ENCODE data around the gene BLNK. TPM values are rescaled to one million over a fixed set of nuclear protein-coding genes. Genes with fewer than 3 reads are reported as not detected.

BLNK gene
- total RNA-seq, 1 experiment from 2014 or later, result not detected

DNA sequence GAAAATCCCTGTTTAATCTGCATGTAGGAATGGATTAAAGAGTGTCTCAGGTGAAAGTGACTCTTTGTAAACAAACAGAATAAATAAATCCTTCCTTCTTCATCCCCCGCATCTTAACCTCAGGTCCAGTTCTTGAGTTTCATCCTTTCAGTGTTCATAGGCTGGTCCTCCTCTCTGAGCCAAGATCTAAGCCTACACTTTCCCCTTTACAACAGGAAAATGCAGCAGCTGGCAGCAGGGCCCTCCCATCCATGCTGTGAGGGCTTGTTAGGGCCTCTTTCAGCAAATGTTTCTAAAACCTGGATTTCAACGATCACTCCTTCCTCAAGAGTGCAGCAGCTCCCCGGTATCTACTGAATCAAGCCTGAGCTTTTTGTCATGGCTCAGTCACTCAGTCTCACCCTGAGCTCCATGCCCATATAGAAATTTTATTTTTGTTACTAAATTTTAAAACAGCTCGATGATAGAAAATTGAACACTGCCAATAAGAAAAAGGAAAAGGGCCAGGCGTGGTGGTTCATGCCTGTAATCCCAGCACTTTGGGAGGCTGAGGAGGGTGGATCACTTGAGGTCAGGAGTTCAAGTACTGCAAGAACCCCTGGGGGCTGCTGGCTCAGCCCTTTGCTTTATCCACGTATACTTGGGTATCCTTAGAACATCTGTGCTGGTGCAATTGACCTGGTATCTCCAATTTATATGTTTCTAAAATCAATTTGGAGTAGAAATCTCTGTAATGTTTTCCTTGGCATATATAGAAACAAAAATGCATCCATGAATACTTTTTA, 15.6 kb downstream of the BLNK start:
- Histone ChIP-seq H3K4me3 (ENCODE audit: low read depth, low read length, poor library complexity, severe bottlenecking) (no peak overlapping the region), H3K27me3 (replicated peaks; ENCODE audit: insufficient read depth, low read depth, low read length, poor library complexity) (no peaks in the 10 kb centered on the region), H3K27ac (ENCODE audit: low read depth, low read length, poor library complexity, severe bottlenecking) (no peak overlapping the region), H3K4me1 (ENCODE audit: insufficient read depth, low read length, poor library complexity, severe bottlenecking) (no peaks in the 10 kb centered on the region), H3K36me3 (ENCODE audit: insufficient read depth, low read length, poor library complexity, severe bottlenecking) (no peaks in the 10 kb centered on the region), H3K9me3 (ENCODE audit: low read depth, low read length, poor library complexity, severe bottlenecking) (no peaks in the 10 kb centered on the region)
- intact Hi-C loops (cut with micrococcal nuclease; ENCODE audit: unreplicated experiment), result no loop called here
- DNase-seq (ENCODE audit: low spot score), result no peak
- ChIA-PET CTCF (no interaction called here), POLR2A (ENCODE audit: low non-redundant PET) (no interaction called here)
- no TSS peak for BruUV-seq (replicated peaks)
- TF ChIP-seq, protein P1, sequence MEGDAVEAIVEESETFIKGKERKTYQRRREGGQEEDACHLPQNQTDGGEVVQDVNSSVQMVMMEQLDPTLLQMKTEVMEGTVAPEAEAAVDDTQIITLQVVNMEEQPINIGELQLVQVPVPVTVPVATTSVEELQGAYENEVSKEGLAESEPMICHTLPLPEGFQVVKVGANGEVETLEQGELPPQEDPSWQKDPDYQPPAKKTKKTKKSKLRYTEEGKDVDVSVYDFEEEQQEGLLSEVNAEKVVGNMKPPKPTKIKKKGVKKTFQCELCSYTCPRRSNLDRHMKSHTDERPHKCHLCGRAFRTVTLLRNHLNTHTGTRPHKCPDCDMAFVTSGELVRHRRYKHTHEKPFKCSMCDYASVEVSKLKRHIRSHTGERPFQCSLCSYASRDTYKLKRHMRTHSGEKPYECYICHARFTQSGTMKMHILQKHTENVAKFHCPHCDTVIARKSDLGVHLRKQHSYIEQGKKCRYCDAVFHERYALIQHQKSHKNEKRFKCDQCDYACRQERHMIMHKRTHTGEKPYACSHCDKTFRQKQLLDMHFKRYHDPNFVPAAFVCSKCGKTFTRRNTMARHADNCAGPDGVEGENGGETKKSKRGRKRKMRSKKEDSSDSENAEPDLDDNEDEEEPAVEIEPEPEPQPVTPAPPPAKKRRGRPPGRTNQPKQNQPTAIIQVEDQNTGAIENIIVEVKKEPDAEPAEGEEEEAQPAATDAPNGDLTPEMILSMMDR (conservative IDR thresholded peaks at IDR 0.05; ENCODE audit: low read depth, low read length), result no peak

DNA sequence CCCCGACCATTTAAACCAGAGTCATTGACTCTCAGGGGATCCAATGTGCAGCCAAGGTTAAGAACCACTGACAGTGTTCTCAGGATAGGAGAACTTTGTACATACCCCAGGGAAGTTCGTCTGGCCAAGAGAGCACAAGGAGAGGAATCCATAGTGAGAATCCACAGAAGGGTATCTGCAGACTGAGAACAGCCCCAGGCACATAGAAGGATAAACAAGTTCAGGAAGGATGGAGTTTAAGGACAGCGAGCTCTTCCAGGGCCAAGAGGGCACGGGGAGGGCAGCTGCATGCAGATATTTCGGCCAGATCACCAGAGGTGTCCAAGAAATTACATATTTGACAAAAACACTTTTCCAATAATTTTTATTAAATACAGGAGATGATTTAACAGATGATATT, 16.4 kb downstream of the BLNK start:
- Histone ChIP-seq H3K9me3 (ENCODE audit: low read depth, low read length, poor library complexity, severe bottlenecking) (no peaks in the 10 kb centered on the region), H3K27ac (ENCODE audit: low read depth, low read length, poor library complexity, severe bottlenecking) (no peak overlapping the region), H3K4me3 (ENCODE audit: low read depth, low read length, poor library complexity, severe bottlenecking) (no peak overlapping the region), H3K27me3 (replicated peaks; ENCODE audit: insufficient read depth, low read depth, low read length, poor library complexity) (no peaks in the 10 kb centered on the region), H3K4me1 (ENCODE audit: insufficient read depth, low read length, poor library complexity, severe bottlenecking) (no peaks in the 10 kb centered on the region), H3K36me3 (ENCODE audit: insufficient read depth, low read length, poor library complexity, severe bottlenecking) (no peaks in the 10 kb centered on the region)
- CTCF ChIA-PET, result no interaction called here
- POLR2A ChIA-PET (ENCODE audit: low non-redundant PET), result no interaction called here
- no TSS peak for BruUV-seq (replicated peaks)
- TF ChIP-seq EZH2 (IDR thresholded peaks at IDR 0.05; ENCODE audit: borderline replicate concordance, low read depth, low read length, poor library complexity, severe bottlenecking), result no peak
- TF ChIP-seq, protein P1 (conservative IDR thresholded peaks at IDR 0.05; ENCODE audit: low read depth, low read length), result no peak
- DNase-seq (ENCODE audit: low spot score), result no peak
- intact Hi-C loops (cut with micrococcal nuclease; ENCODE audit: unreplicated experiment), result no loop called here

DNA sequence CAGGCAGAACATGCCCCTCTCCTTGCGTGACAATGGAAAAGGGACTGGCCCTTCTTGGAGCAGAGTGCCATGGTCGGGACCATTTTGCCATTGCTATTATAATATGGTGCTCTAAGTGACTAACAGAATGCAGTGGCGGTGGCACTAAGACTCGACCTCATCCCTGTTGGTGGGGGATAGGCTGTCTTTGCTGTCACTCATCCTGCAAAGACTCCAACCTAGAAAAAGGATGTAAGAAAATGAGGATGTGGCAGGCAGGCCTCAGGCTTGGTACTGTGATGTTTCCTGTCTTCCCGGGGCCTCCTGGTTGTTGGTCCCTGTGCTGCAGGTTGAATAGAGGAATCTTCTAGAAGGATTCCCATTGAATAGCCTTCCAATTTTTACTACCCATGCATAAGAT, 18.6 kb downstream of the BLNK start:
- BruUV-seq (replicated peaks), result no TSS peak
- Histone ChIP-seq H3K36me3 (ENCODE audit: insufficient read depth, low read length, poor library complexity, severe bottlenecking) (no peaks in the 10 kb centered on the region), H3K4me3 (ENCODE audit: low read depth, low read length, poor library complexity, severe bottlenecking) (no peak overlapping the region), H3K27ac (ENCODE audit: low read depth, low read length, poor library complexity, severe bottlenecking) (no peak overlapping the region), H3K27me3 (replicated peaks; ENCODE audit: insufficient read depth, low read depth, low read length, poor library complexity) (no peaks in the 10 kb centered on the region), H3K9me3 (ENCODE audit: low read depth, low read length, poor library complexity, severe bottlenecking) (no peaks in the 10 kb centered on the region), H3K4me1 (ENCODE audit: insufficient read depth, low read length, poor library complexity, severe bottlenecking) (no peaks in the 10 kb centered on the region)
- POLR2A ChIA-PET (ENCODE audit: low non-redundant PET), result no interaction called here
- TF ChIP-seq, protein P1 (conservative IDR thresholded peaks at IDR 0.05; ENCODE audit: low read depth, low read length), result no peak
- TF ChIP-seq EZH2 (IDR thresholded peaks at IDR 0.05; ENCODE audit: borderline replicate concordance, low read depth, low read length, poor library complexity, severe bottlenecking), result no peak
- intact Hi-C loops (cut with micrococcal nuclease; ENCODE audit: unreplicated experiment), result no loop called here
- DNase-seq (ENCODE audit: low spot score), result no peak
- CTCF ChIA-PET, result no interaction called here

All from A673 (cell line).